HG03521 (cell line): ENCODE data around the gene EFNB1.
A peak's percentile ranks its signal among the peaks of the same experiment; 100 is the strongest.

Source experiments
- ATAC-seq: cut with Tn5 transposase; IDR thresholded peaks from one replicate; pipeline ENCODE4 v1.9.1; 2021; ENCODE audit warnings: mild to moderate bottlenecking, moderate library complexity; ENCODE audit not compliant: unreplicated experiment

The EFNB1 gene

DNA sequence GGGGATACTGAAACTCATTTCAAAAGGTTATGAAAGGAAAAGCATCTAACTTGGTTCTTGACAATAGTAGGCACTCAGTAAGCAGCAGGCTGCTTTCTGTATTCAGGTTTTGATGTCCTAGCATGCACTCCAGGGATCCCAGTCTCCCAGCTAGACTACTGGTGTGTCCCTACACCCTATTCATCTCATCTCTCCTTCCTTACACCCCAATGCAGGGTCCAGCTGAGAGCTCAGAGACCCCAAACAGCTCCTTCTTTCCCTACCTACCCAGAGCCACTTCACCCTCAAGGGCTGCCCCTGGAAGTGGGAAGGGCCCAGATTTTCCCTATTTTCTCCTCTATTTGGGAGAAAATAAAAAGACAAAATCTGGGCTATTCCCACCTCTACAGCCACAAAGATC is 1.6 kb upstream of the EFNB1 start:
- no peak for ATAC-seq

DNA sequence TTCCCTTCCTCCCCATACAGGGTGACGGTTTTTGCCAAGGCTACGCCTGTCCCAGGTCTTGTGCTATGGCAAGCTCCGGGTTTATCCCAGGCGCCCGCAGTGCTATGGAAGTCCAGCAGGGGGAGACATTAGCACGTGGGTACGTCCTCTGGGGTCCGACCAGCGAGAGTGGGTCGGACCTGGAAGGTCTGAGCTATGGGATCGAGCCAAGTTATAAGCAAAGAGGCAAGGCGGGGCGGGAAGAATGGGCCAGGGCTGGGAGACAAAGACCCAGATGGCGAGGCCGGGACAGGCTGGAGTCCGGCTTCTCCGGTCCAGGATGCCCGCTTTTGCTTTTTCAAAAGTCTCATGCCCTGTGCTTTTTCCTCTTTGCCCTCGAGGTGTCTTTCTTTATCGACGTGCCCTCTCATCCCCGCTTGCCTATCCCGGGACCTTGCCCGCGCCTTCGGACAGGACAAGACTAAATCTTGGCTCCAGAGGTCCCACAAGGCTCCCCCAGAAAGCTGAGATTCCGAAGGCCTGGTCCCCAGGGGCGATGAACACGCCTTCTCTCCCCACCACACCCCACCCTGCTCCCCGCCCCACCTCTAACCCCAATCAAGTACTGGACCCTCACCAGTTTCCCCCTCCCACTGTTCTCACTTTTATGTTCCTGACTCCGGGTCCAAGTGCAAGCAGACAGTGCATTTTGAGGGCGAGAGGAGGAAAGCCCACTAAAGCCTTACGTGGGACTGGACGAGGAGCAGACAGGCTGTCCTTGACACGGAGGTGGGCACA is 785 bp upstream of the EFNB1 start:
- no peak for ATAC-seq

DNA sequence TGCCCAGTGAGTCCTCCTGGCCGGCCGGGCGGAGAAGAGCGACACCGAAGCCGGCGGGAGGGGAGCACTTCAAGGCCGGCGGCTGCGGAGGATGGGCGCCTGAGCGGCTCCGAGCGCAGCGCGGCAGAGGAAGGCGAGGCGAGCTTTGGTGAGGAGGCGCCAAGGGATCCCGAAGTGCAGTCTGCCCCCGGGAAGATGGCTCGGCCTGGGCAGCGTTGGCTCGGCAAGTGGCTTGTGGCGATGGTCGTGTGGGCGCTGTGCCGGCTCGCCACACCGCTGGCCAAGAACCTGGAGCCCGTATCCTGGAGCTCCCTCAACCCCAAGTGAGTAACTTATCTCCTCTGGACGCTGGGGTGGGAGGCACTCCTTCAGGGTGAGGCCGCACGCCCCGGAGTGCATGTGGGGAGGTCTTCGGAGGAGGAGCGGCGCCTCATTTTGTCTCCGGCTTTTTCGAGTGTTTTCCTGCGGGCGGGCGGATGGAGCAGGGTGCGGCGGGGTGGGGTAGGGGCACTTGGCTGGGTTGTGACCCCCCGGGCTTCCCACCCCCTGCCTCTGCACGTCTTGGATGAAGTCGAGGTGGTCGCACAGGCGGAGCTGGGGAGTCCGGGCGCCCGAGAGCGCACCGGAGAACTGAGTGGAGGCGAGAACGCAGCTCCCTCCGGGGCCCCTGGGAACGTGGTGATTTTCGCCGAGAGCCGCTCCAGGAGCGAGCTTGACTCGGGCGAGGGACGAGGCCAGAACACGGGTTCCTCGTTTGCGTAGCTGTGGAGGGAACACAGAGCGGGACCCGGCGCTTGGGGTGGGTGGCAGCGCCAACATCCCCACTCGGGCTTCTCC is 979 bp downstream of the EFNB1 start:
- no peak for ATAC-seq

DNA sequence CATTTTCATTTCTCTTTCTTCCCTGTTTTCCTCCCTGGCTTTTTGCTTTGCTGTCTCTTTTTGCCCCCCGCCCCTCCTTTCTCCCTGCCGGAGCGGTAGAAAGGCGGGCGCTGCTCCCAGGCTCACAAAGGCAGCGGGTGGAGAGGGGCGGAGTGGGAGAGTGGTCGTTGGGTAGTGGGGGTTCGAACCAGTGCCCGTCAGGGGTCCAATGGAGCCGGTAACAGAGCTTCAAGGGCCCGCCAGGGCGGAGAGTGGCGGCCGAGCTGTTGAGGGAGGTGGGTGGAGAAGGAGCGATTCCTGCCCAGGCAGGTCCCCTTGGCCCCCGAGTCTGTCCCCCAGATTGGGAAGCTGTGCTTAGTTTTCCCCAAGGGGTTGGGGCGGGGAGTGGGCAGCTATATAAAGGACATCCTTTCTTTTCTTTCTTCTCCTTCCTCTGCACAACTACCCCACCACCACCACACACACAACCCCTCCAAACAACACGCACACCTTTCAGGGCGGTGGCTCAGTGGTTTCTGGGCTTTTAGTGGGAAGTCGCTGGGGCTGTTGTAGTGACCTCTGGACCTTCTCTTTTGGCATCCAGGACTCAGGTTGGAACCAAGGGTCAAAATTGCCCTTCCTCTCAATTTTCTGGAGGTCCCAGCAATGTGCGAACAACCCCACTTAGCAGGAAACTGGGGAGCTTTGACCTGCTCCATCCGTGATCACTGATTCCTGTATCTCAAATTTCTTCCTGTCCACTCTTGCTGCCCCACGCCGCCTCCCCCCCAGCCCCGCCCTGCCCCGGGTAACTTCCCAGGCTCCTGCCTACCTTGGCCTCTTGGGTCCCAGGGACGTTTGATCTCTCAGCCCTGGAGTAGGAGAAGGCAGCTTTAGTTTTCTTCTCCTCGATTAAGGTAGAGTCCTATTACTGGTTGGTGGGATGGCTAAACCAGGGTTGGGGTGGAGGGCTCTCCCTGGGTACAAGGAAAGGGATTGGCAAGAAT is 1.9 kb downstream of the EFNB1 start:
- no peak for ATAC-seq

DNA sequence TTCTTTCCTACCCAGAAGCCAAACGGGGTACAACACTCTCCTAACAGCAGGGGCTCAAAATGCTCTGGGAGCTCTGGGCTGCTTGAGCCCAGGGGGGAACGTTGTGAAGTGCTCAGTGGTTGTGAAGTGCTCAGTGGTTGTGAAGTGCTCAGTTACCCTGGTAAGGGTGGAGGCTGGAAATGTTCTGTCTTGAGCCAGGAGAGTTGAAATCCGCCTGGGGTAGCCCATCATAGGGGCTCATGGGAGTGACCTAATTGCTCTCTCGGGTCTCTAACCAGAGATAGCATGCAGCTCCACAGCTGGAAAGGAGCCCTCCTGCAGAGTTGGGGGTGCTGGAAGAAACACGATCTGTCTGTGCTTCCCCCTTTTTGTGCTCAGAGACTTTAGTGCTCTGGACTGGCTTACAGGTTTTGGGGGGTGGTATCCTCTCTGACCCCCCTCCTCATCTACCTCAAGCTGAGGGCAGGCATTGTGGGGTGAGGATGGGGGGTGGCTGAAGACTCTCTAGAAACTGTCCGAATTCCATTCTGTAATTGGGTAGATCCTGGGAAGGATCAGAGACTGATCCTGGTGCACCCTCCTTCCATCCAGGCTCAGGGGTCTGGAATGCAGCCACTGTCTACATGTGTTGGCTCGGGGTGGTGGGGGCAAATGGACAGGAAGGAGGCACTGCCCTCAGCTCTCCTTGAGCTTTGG is 2.7 kb downstream of the EFNB1 start:
- no peak for ATAC-seq

DNA sequence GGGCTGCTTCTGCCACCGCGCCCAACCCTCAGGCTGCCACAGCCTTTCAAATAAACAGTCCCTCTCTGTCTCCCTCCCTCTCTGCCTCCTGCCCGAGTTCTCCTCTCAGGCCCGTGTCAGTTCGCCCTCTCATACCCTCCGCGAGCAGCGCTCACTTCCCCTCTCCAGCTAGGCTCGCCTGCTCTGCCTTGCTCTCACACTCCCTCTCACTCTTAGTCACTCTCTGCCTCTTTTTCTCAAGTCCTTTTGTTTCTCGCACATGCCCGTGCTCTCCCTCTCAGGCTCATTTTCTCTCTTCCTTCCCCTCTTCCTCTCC is 3.2 kb downstream of the EFNB1 start:
- ATAC-seq = peak; percentile 36

DNA sequence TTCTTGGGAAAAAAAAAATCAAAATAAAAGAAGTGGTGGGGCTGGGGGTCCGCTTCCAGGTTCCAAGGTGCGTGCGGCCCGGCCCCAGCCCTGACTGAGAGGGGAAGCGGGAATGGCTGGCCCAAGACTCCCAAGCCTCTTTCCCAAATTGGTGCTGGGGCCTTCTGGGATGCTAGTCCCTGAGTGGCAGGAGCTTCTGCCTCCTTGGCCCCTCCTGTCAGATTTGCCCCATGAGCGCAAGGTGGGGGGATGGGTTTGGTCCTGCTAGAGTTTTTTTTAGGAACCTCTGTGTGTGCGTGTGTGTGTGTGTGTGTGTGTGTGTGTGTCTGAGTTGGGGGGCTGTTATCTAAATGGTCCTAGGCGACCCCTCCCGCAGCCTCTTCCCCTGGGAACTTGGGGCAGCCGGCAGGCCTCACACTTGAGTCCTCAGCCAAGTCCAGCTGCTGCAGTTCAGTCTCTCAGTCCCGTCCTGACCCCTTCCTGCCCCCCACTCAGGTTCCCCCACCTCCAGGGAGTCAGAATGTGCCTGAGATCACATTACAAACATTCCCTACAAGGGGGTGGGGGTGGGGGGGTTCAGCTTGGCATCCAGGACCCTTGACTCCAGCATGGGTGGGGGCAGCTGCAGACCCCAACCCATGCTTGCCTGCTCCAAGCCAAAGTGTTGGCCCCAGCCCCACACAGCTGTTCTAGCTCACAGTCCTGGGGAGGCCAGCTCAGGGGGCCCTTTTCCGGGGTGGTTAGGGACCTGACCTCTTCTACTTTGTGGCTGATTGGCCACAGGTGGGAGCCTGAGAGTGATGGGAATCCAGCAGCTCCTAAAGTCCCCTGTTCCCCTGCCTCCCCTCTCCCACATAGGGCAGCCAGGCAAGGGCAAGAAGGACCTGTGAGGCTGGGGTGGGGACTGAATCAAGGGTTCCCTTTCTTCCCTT is 4.0 kb downstream of the EFNB1 start:
- ATAC-seq = no peak

DNA sequence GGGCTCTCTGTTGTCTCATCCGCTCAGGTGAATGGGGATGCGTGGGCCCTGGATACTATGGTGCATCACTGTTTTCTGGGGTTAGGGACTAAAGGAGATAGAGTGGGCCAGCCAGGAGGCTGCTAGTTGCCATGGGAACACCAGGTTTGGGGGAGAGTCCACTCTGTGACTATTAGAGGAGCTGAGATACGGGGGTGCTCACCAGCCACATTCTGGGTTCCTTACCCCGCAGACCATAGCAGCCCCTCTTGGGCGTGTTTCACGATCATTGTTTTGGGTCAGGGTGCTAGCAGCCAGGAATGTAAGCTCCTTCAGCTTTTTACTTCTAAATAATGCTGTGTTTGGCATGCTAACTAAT is 4.6 kb downstream of the EFNB1 start:
- ATAC-seq = no peak

DNA sequence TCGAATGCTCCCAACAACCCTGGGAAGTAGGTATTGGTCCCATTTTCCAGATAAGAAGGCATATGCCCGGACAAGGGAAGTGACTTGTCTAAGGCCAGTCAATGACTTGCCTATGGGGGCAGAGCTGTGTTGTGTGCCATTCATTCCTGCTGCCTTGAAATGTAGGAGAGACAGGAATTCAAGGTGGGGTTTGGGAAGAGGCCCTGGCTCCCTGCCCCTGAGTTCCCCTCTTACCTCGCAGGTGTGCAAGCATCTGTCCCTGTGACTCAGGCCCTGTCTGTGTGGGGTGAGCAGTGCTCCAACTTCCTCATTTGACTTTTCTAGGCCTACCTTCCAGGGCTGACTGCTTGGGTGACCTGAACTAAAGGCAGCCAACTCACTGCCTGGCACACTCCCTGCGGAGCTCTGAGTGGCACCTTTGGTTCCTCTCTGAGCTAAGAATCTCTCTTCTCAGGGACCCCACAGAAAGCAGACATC is 5.1 kb downstream of the EFNB1 start:
- no peak for ATAC-seq

DNA sequence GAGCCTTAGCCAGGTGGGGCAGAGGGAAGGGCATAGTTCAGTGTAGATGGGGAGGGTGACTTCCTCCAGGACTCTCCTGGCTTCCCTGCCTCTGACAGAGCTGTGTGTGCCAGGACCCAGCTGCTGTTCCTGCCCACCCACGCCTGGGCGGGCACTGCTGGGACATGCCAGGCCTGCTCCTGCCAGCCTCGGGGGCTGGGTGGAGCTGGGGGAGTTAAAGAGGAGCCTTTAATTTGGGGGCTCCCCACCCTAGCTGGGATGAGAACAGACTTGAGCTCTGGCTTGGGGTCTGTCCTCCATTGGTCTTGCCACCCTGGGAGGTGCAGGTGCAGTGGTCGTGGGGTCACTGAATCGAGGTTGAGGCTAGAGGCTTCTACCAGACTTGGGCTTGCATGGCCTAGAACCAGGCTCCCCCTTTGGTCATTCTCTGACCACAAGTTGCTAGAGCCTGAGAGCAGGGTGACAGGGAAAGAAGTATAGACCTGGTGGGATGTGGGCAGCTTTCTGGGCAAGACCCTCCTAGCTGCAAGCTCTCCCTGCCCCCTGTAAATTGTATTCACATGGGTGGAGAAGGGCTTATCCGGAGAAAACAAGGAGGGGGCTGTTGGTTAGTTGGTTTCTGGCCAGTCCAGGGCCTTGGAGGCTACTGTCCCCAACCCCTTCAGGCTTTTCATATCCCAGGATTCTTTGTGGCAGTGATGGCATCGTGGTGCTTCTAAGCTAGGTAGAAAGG is 5.7 kb downstream of the EFNB1 start:
- no peak for ATAC-seq

DNA sequence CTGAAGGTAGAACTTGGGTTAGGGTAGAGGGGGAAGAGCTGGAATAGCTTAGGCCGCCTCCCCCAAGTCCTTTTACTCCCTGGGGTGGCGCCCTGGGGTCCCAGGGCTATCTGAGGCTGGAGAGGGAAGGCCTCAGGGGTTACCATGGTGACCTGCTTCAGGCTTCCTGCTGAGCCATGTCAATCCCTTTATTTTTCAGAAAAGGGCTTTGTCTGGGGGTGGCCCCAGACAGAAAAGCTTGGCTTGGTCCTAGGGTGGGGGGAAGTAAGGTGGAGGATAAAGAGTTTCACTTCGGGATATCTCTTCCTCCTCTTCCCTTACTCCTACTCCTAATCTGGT is 6.3 kb downstream of the EFNB1 start:
- ATAC-seq = no peak

DNA sequence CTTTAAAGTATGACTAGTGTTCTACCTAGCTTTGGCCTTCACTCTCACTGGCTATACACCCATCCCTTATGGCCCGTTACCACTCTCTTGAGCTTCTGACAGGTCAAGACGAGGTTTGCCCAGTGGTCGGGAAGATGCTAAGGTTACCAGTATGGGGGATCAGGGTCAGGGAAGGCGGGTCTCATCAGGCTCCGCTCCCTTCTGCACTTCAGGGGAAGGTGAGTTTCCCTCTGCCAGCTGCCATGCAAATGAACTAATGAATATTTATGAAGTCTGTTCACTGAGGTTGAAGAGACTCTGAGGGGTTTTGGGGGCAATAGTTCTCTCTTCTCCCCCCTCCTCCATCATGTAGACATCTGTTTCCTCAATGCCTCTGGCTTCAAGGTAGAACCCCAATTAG is 6.6 kb downstream of the EFNB1 start:
- ATAC-seq = no peak

DNA sequence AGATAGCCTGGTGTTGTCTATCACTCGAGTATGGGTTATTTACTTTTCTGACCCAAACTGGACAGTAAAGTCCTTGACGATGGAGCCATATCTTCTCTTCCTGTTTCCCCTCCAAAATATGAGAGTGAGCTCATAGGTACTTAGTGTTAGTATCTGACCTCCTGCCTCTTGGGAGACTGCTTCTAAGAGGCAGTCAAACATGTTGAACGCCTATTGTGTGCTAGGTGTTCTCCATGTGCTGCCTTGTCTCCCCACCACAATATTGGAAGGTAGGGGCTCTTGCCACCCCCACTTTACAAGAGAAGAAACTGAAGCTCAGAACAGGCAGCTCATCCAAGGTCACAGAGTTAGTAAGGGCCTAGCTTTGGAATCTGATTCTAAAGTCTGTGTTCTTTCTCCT is 8.3 kb downstream of the EFNB1 start:
- ATAC-seq = no peak

DNA sequence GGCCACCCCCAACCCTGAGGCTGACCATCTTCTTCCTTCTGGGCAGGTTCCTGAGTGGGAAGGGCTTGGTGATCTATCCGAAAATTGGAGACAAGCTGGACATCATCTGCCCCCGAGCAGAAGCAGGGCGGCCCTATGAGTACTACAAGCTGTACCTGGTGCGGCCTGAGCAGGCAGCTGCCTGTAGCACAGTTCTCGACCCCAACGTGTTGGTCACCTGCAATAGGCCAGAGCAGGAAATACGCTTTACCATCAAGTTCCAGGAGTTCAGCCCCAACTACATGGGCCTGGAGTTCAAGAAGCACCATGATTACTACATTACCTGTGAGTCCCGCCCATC is 9.7 kb downstream of the EFNB1 start:
- ATAC-seq = no peak

DNA sequence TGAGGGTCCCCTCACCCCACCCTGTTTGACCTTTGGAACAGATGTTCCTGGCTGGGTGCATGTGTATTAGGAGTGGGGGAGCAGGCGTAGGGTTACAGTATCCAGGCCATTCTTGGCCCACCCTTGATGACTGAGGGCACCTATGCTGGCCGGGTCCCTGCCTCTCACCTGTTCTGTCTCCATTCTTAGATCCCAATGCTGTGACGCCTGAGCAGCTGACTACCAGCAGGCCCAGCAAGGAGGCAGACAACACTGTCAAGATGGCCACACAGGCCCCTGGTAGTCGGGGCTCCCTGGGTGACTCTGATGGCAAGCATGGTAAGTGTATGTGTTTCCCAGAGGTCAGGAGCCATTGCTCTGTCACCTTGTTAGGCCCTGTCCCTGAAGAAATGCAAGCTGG is 10.9 kb downstream of the EFNB1 start:
- no peak for ATAC-seq

DNA sequence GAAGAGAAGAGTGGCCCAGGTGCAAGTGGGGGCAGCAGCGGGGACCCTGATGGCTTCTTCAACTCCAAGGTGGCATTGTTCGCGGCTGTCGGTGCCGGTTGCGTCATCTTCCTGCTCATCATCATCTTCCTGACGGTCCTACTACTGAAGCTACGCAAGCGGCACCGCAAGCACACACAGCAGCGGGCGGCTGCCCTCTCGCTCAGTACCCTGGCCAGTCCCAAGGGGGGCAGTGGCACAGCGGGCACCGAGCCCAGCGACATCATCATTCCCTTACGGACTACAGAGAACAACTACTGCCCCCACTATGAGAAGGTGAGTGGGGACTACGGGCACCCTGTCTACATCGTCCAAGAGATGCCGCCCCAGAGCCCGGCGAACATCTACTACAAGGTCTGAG is 11.4 kb downstream of the EFNB1 start:
- no peak for ATAC-seq

DNA sequence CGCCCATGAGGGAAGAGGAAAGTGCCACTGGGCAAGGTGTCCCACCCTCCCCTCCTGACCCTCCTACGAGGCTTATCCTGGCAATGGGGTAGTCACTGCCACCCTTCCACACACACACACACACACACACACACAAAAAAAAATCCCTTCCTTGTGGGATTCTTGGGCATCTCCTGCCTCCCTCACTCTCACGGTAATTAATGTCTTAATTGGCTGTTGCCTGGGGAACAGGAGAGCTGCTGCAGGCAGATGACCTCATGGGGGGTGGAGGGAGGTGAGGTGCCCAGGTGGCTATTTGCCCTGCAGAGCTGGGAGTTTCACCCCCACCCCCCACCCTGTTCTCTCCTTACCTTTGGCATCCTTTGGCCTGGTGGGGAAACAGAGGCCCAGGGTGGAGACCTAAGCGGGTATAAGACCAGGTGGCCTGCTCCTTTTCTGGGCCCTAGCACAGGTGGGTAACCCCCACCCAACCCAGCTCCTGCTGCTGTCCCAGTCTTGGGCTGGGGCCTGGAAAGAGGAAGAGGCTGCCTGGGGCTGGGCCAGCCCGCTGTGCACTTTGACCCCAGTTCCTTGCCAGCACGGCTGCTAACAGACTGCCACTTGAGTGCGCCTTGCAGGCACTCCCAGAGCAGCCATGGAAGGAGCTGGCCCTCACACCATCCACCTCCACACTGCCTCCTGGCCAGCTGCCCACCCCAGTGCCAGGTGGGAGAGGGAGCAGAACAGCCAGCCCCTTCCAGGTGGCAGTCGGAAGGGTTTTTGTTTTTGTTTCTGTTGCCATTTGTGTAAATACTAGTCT is 12.6 kb downstream of the EFNB1 start:
- no peak for ATAC-seq

DNA sequence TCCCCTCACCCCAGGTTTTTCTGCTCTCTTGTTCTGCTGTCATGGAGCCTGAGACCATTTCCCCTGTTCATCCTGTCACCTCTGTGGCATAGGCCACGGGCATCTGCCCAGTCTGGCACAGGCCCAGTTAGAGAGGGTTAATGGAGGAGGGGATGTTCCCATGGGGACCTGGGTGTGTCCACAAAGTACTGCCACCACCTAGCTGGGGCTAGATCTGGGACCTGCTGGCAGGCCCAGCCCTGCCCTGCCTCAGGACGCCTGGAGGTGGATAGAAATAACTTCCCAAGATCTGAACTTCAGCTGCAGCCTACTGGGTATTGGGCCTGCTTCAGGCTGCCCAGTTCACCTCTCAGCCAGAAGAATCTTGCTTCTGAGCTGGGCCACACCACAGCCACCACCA is 13.5 kb downstream of the EFNB1 start:
- ATAC-seq = no peak
